Fibroblast of mammary gland (primary cell): ENCODE measurements around the gene CTPS1.

ENCODE experiments used
- DNase-seq: peaks from one replicate; pipeline ENCODE4 v3.0.0-alpha.2; 2010; ENCODE audit warnings: low read depth
- H3K4me3 ChIP-seq: 2 replicates; pipeline ENCODE4 v1.5.1; 2011; ENCODE audit warnings: low read depth, mild to moderate bottlenecking, low read length, moderate library complexity; ENCODE audit not compliant: control insufficient read depth
- CTCF ChIP-seq: conservative IDR thresholded peaks from 2 replicates; pipeline ENCODE4 v1.5.1; 2011; ENCODE audit warnings: low read depth, low read length, inconsistent platforms; ENCODE audit not compliant: control insufficient read depth, insufficient read depth

CTPS1 gene

GRCh38 chr1:40983286-40983685 is 3.8 kb downstream of the CTPS1 start:
- TF ChIP-seq CTCF: no peak
- no peak overlapping the region for H3K4me3 ChIP-seq
- DNase-seq: no peak

GRCh38 chr1:40984066-40984465 is 4.6 kb downstream of the CTPS1 start:
- DNase-seq: no peak
- TF ChIP-seq CTCF: no peak
- no peak overlapping the region for H3K4me3 ChIP-seq

- TF ChIP-seq CTCF: no peak
- no peak for DNase-seq
- no peak overlapping the region for H3K4me3 ChIP-seq
Measured at GRCh38 chr1:40984531-40984930, 5.0 kb downstream of the CTPS1 start.

- no peak overlapping the region for H3K4me3 ChIP-seq
- no peak for TF ChIP-seq CTCF
- DNase-seq: no peak
Measured at GRCh38 chr1:40985161-40985560, 5.7 kb downstream of the CTPS1 start.

GRCh38 chr1:40985875-40986274 is 6.4 kb downstream of the CTPS1 start:
- TF ChIP-seq CTCF: no peak
- no peak for DNase-seq
- H3K4me3 ChIP-seq: no peak overlapping the region

- TF ChIP-seq CTCF: no peak
- DNase-seq: no peak
- no peak overlapping the region for H3K4me3 ChIP-seq
Measured at GRCh38 chr1:40986328-40986783, 6.9 kb downstream of the CTPS1 start.

GRCh38 chr1:40986956-40987355 is 7.5 kb downstream of the CTPS1 start:
- no peak for DNase-seq
- no peak overlapping the region for H3K4me3 ChIP-seq
- TF ChIP-seq CTCF: no peak
